H1 (cell line): ENCODE measurements around the gene CD28. TPM values are rescaled to one million over a fixed set of nuclear protein-coding genes. Genes with fewer than 3 reads are reported as not detected.

ENCODE experiments used
- RAD21 ChIP-seq, 2 experiments: IDR thresholded peaks in 1 of 2; conservative IDR thresholded peaks in 1 of 2; 2 replicates each; pipeline ENCODE4 v1.6.1; 2011; ENCODE audit warnings: low read depth in 2 of 2, low read length in 2 of 2, improper control_type of control experiment in 1 of 2, inconsistent platforms in 1 of 2, mild to moderate bottlenecking in 1 of 2, moderate library complexity in 1 of 2
- RFX5 ChIP-seq: IDR thresholded peaks from 2 replicates; pipeline ENCODE4 v1.6.1; 2011; ENCODE audit warnings: low read depth, low read length, improper control_type of control experiment, borderline replicate concordance
- SAP30 ChIP-seq: fragments of 300-600 bp; sonication (generic); IDR thresholded peaks from 2 replicates; pipeline ENCODE4 v1.7.1; 2012; ENCODE audit warnings: low read length, moderate library complexity, mild to moderate bottlenecking, inconsistent platforms; ENCODE audit not compliant: insufficient read depth, insufficient replicate concordance
- YY1 ChIP-seq: IDR thresholded peaks from 2 replicates; pipeline ENCODE4 v1.6.1; 2011; ENCODE audit warnings: low read depth, mild to moderate bottlenecking, low read length
- polyA plus RNA-seq, 7 experiments: library from polyadenylated mRNA; depleted of rRNA in 3 of 7; stranded (reverse) in 5 of 7; unstranded in 2 of 7; fragments of >200 nt in 5 of 7; fragments of 200-250 nt in 2 of 7; gene quantifications; 1 replicate in 5 of 7; 2 replicates in 1 of 7; 4 replicates in 1 of 7; pipeline versions ENCODE4 v1.2.1 to v1.2.3, GENCODE V29; 2011 to 2013; ENCODE audit warnings: missing spikeins in 2 of 7, mixed read lengths in 2 of 7
- total RNA-seq: library from RNA; stranded (reverse); fragmentation: NEBNext Ultra II Directional; extraction: Animal tissue kit (Norgen Biotek cat#: 25700); gene quantifications from 2 replicates; pipeline ENCODE4 v1.2.1, GENCODE V29; 2021

The CD28 gene
- total and polyA plus RNA-seq, 2 of the 8 experiments (the other 6 are each of a cell fraction or from before 2014, with no cell fraction given), result not detected

DNA sequence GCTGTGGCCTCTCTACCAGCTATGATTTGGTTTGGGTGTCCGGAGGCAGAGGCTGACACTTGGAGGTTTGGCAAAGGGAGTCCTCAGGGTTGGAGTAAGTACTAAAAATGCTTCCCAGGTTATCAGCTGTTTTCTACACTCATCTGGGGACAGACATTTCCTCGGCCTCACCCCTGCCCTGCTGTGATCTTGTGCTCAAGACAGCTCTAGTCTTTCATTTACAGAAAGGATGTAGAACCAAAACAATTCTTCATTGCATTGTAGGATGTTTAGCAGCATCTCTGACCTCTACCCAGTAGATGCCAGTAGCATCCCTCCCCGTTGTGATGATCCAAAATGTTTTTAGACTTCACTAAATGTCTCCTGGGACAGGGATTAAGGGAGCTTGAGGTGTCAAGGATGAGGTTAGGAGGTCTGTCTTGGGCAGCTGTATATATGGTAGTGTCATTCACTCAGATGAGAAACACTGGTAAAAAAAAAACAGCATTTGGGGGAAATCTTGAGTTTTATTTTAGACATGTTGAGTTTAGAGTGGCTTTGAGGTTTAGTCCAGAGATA lies 26.6 kb downstream of the CD28 start (continued):
- TF ChIP-seq RAD21 (IDR thresholded peaks at IDR 0.05 in 1 of 2, conservative IDR thresholded peaks at IDR 0.05 in 1 of 2; ENCODE audit: low read depth in 2 of 2, low read length in 2 of 2), result no peak
- TF ChIP-seq RFX5, result no peak
- no peak for TF ChIP-seq SAP30
- TF ChIP-seq YY1, result no peak
- TF ChIP-seq, all 59 proteins: peak for 0
